Fibroblast of lung (primary cell): ENCODE data around the gene CFP. TPM values are rescaled to one million over a fixed set of nuclear protein-coding genes. Genes with fewer than 3 reads are reported as not detected.
"Not testable (repeated sequence)": the region's sequence is repeated elsewhere in the genome, so short reads cannot be mapped to it uniquely, and the experiment has no call there.

Source experiments
- DNase-seq, 2 donors: peaks; one replicate each; pipeline versions ENCODE4 v3.0.0 to v3.0.0-alpha.2; 2010; ENCODE audit warnings: low read depth in 2 of 2
- H2AFZ ChIP-seq: 2 replicates; pipeline ENCODE4 v1.5.1; 2012; ENCODE audit warnings: low read length, control low read depth, inconsistent platforms
- H3K27ac ChIP-seq: 2 replicates; pipeline ENCODE4 v1.5.1; 2011; ENCODE audit warnings: low read length, control low read depth; ENCODE audit not compliant: insufficient read depth
- H3K27me3 ChIP-seq: 2 replicates; pipeline ENCODE4 v1.5.1; 2011; ENCODE audit warnings: mild to moderate bottlenecking, low read length; ENCODE audit not compliant: control insufficient read depth, insufficient read depth
- H3K36me3 ChIP-seq: 2 replicates; pipeline ENCODE4 v1.5.1; 2011; ENCODE audit warnings: low read length; ENCODE audit not compliant: control insufficient read depth, insufficient read depth
- H3K4me1 ChIP-seq: 2 replicates; pipeline ENCODE4 v1.5.1; 2011; ENCODE audit warnings: low read length; ENCODE audit not compliant: control insufficient read depth, insufficient read depth; ENCODE audit errors: extremely low read depth
- H3K4me2 ChIP-seq: 2 replicates; pipeline ENCODE4 v1.5.1; 2011; ENCODE audit warnings: low read length, control low read depth; ENCODE audit not compliant: insufficient read depth; ENCODE audit errors: extremely low read depth
- H3K4me3 ChIP-seq, 4 experiments: fragments of 200-600 bp in 1 of 4; sonication (generic) in 1 of 4; replicated peaks in 1 of 4; 2 replicates each; pipeline ENCODE4 v1.5.1; 2011 to 2016; ENCODE audit warnings: low read length in 4 of 4, low read depth in 3 of 4, mild to moderate bottlenecking in 3 of 4, control low read depth in 2 of 4, inconsistent platforms in 1 of 4, mixed read lengths in 1 of 4; ENCODE audit not compliant: insufficient read depth in 1 of 4; ENCODE audit errors: control extremely low read depth in 1 of 4
- H3K79me2 ChIP-seq: 2 replicates; pipeline ENCODE4 v1.5.1; 2012; ENCODE audit warnings: mild to moderate bottlenecking, low read length, inconsistent platforms; ENCODE audit not compliant: control insufficient read depth, insufficient read depth
- H3K9ac ChIP-seq: 2 replicates; pipeline ENCODE4 v1.5.1; 2011; ENCODE audit warnings: mild to moderate bottlenecking, low read length, control low read depth; ENCODE audit not compliant: insufficient read depth
- H3K9me3 ChIP-seq: 2 replicates; pipeline ENCODE4 v1.5.1; 2012; ENCODE audit warnings: low read depth, low read length; ENCODE audit not compliant: control insufficient read depth, insufficient read depth
- H4K20me1 ChIP-seq: 2 replicates; pipeline ENCODE4 v1.5.1; 2011; ENCODE audit warnings: low read length; ENCODE audit not compliant: control insufficient read depth, insufficient read depth; ENCODE audit errors: extremely low read depth
- CTCF ChIP-seq, 2 donors: IDR thresholded peaks in 1 of 2; conservative IDR thresholded peaks in 1 of 2; 1 replicate in 1 of 2; 2 replicates in 1 of 2; pipeline ENCODE4 v1.5.1; 2011 to 2012; ENCODE audit warnings: low read length in 2 of 2, control low read depth in 1 of 2, inconsistent platforms in 1 of 2, low read depth in 1 of 2, mild to moderate bottlenecking in 1 of 2
- EZH2 ChIP-seq: IDR thresholded peaks from 2 replicates; pipeline ENCODE4 v1.5.1; 2012; ENCODE audit warnings: low read length, control low read depth, mild to moderate bottlenecking; ENCODE audit errors: missing control alignments
- polyA minus RNA-seq: library from RNA; depleted of rRNA, polyadenylated mRNA; stranded (reverse); fragments of >200 nt; gene quantifications from 2 replicates; pipeline ENCODE4 v1.2.3, GENCODE V29; 2011; ENCODE audit warnings: low replicate concordance
- polyA plus RNA-seq, 2 donors: library from polyadenylated mRNA; depleted of rRNA in 1 of 2; stranded (reverse) in 1 of 2; unstranded in 1 of 2; fragments of >200 nt; gene quantifications; 2 replicates each; pipeline ENCODE4 v1.2.1, GENCODE V29; 2011 to 2012; ENCODE audit warnings: missing spikeins in 1 of 2
- total RNA-seq: library from RNA; depleted of rRNA; stranded (reverse); fragments of >200 nt; gene quantifications from 2 replicates; pipeline ENCODE4 v1.2.1, GENCODE V29; 2014

The CFP gene
- total RNA-seq (under 0.01 and 0.17 TPM in 2 replicates), polyA plus RNA-seq (0.08 and 0.17 TPM in 2 replicates), polyA minus RNA-seq (not detected in 2 replicates)
- 0.52 and 0.71 TPM in 2 replicates for polyA plus RNA-seq (2012)

- Histone ChIP-seq H3K36me3 (no peaks in the 10 kb centered on the region), H2AFZ (no peak within 1 kb of the TSS), H3K27ac (no peak within 1 kb of the TSS), H3K79me2 (no peaks in the 10 kb centered on the region), H3K4me1 (no peaks in the 10 kb centered on the region), H4K20me1 (no peaks in the 10 kb centered on the region), H3K9me3 (no peaks in the 10 kb centered on the region), H3K4me2 (no peak within 1 kb of the TSS), H3K4me3 (no peak within 1 kb of the TSS), H3K27me3 (no peaks in the 10 kb centered on the region), H3K9ac (no peak within 1 kb of the TSS)
- TF ChIP-seq CTCF (conservative IDR thresholded peaks at IDR 0.05 in 1 of 2, IDR thresholded peaks at IDR 0.05 in 1 of 2; ENCODE audit: low read depth in 1 of 2, low read length in 2 of 2) = no peak
- TF ChIP-seq EZH2 = no peak
- no peak for DNase-seq
Measured at GRCh38 chrX:47629419-47630200, at the start of gene CFP. TSS of gene CFP (minus strand) at chrX:47629930. CDS start at chrX:47629844, 86 bp downstream.

- not testable (repeated sequence) for H4K20me1 ChIP-seq, DNase-seq, H3K27me3 ChIP-seq, H3K4me3 ChIP-seq, H3K4me1 ChIP-seq, H3K36me3 ChIP-seq, H3K79me2 ChIP-seq, H3K9me3 ChIP-seq, H3K27ac ChIP-seq, H3K9ac ChIP-seq, H3K4me2 ChIP-seq, H2AFZ ChIP-seq
Measured at GRCh38 chrX:47675959-47676859, 46.5 kb upstream of the CFP start.

GRCh38 chrX:47674776-47675175, 45.0 kb upstream of the CFP start:
- no peaks in the 10 kb centered on the region for H3K27me3 ChIP-seq
- DNase-seq = no peak

GRCh38 chrX:47665797-47666196, 36.1 kb upstream of the CFP start:
- not testable (repeated sequence) for DNase-seq, H3K9me3 ChIP-seq, H2AFZ ChIP-seq, H3K27ac ChIP-seq, H4K20me1 ChIP-seq, H3K4me3 ChIP-seq, H3K27me3 ChIP-seq, H3K4me2 ChIP-seq, H3K4me1 ChIP-seq, H3K79me2 ChIP-seq, H3K36me3 ChIP-seq, H3K9ac ChIP-seq

More at GRCh38 chrX:47674776-47675175, 45.0 kb upstream of the CFP start:
- H3K79me2 ChIP-seq = no peaks in the 10 kb centered on the region
- no peak overlapping the region for H3K9ac ChIP-seq
- H3K9me3 ChIP-seq = no peaks in the 10 kb centered on the region
- no peak for TF ChIP-seq EZH2
- no peak for TF ChIP-seq CTCF (conservative IDR thresholded peaks at IDR 0.05 in 1 of 2, IDR thresholded peaks at IDR 0.05 in 1 of 2; ENCODE audit: low read depth in 1 of 2, low read length in 2 of 2)
- no peaks in the 10 kb centered on the region for H3K4me1 ChIP-seq
- no peak overlapping the region for H3K4me3 ChIP-seq
- no peaks in the 10 kb centered on the region for H3K36me3 ChIP-seq
- no peaks in the 10 kb centered on the region for H4K20me1 ChIP-seq
- H2AFZ ChIP-seq = no peak overlapping the region
- H3K27ac ChIP-seq = no peak overlapping the region
- H3K4me2 ChIP-seq = no peak overlapping the region
